ENCODE results near the gene CPAMD8.

DNA sequence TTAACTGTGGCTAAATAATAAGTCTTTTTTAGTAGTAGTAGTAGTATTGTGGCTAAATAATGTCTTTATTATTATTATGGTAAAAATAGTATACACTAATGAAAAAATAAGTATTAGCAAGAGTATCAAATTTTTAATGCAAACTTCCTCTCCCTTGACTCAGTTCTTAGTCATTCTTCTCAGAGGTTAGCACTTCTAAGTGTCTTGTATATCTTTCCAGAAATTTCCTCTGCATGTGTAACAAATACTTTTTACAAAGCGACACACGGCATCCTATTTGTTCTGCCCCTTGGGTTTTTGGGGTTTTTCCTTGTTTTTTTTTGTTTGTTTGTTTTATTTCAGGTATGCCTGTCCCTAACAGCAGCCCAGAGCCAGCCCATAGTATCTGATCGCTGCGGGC lies 176.5 kb downstream of the CPAMD8 start:
- TF ChIP-seq, protein P1, sequence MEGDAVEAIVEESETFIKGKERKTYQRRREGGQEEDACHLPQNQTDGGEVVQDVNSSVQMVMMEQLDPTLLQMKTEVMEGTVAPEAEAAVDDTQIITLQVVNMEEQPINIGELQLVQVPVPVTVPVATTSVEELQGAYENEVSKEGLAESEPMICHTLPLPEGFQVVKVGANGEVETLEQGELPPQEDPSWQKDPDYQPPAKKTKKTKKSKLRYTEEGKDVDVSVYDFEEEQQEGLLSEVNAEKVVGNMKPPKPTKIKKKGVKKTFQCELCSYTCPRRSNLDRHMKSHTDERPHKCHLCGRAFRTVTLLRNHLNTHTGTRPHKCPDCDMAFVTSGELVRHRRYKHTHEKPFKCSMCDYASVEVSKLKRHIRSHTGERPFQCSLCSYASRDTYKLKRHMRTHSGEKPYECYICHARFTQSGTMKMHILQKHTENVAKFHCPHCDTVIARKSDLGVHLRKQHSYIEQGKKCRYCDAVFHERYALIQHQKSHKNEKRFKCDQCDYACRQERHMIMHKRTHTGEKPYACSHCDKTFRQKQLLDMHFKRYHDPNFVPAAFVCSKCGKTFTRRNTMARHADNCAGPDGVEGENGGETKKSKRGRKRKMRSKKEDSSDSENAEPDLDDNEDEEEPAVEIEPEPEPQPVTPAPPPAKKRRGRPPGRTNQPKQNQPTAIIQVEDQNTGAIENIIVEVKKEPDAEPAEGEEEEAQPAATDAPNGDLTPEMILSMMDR (IDR thresholded peaks at IDR 0.05): no peak
- TF ChIP-seq POLR2A (IDR thresholded peaks at IDR 0.05): no peak

Measured in body of pancreas (tissue), 4 donors.